ENCODE results near the gene OR5K1. TPM values are rescaled to one million over a fixed set of nuclear protein-coding genes. Genes with fewer than 3 reads are reported as not detected.

Gene OR5K1
- total and polyA plus RNA-seq, 2 of the 4 experiments (the other 2 are of a cell fraction) = not detected

DNA sequence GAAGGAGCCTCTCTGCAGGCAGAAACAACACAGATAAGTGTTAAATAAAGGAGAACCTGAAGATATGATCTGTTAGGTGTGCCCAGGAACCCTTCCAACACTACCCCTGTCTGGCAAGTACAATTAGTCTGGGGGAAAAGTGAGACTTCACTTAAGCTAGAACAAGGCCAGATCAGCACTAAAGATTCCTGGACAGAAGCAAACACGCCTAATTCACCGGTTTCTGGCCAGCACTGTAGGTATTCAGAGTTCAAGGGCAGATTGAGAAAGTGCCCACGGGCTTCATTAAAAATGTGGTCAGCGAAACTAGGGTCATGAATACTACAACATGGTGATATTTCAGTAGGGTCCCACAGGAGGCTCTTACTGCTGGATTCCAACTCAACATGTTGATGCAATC is 28.6 kb upstream of the OR5K1 start:
- H2AK5ac ChIP-seq (ENCODE audit: low read depth, low read length) = no peak overlapping the region
- dilution Hi-C loops (cut with HindIII; ENCODE audit: low sequenced_read_pairs, unreplicated experiment) = no loop called here

More for the DNA sequence above, 28.6 kb upstream of the OR5K1 start:
- Histone ChIP-seq H3K27me3 (ENCODE audit: control insufficient read depth, insufficient read depth, low read length) (no peaks in the 10 kb centered on the region), H3K4ac (ENCODE audit: low read depth, low read length) (no peak overlapping the region), H2AFZ (replicated peaks; ENCODE audit: low read length, poor library complexity) (no peak overlapping the region), H4K91ac (ENCODE audit: insufficient read depth, low read depth, low read length) (no peak overlapping the region), H3K14ac (replicated peaks; ENCODE audit: low read depth, low read length) (no peak overlapping the region), H3K9me1 (ENCODE audit: insufficient read depth, low read length) (no peaks in the 10 kb centered on the region), H4K20me1 (ENCODE audit: insufficient read depth, low read length) (no peaks in the 10 kb centered on the region), H3K79me1 (ENCODE audit: low read depth in 1 of 2, low read length in 2 of 2) (no peaks in the 10 kb centered on the region), H2AK9ac (replicated peaks; ENCODE audit: low read depth, low read length, poor library complexity) (no peak overlapping the region), H4K5ac (ENCODE audit: low read depth, low read length) (no peak overlapping the region), H2BK5ac (ENCODE audit: low read depth, low read length, poor library complexity, severe bottlenecking) (no peak overlapping the region), H2BK15ac (ENCODE audit: low read depth, low read length) (no peak overlapping the region), H3K23ac (ENCODE audit: low read depth, low read length) (no peak overlapping the region), H2BK120ac (ENCODE audit: low read depth, low read length) (no peak overlapping the region), H2BK20ac (ENCODE audit: low read depth, low read length) (no peak overlapping the region), H3K4me2 (ENCODE audit: low read depth, low read length) (no peak overlapping the region), H3K9ac (ENCODE audit: low read depth, low read length) (no peak overlapping the region), H3K18ac (ENCODE audit: low read depth, low read length) (no peak overlapping the region), H3K9me3 (ENCODE audit: control insufficient read depth, insufficient read depth, low read length) (no peaks in the 10 kb centered on the region), H4K8ac (ENCODE audit: low read depth in 2 of 2, low read length in 2 of 2) (no peak overlapping the region), H3K56ac (ENCODE audit: extremely low read depth, insufficient read depth, low read length) (no peak overlapping the region), H3K4me1 (ENCODE audit: control insufficient read depth, insufficient read depth, low read length) (no peaks in the 10 kb centered on the region), H3K4me3 (ENCODE audit: insufficient read depth, low read depth, low read length) (no peak overlapping the region), H3K27ac (ENCODE audit: insufficient read depth, low read length) (no peak overlapping the region), H3K36me3 (ENCODE audit: control insufficient read depth, insufficient read depth, low read length) (no peaks in the 10 kb centered on the region)
- no peak for DNase-seq
- 37% methylated on average over 4 of the region's 4 CpGs; no CpG with 5 or more reads in 1 of the 2 experiments for WGBS, 2 experiments (ENCODE audit: extremely low coverage in 2 of 2, insufficient read length in 1 of 2)
- intact Hi-C loops (cut with micrococcal nuclease) = no loop called here
- POLR2A ChIA-PET (ENCODE audit: unreplicated experiment) = no interaction called here
- TF ChIP-seq CHD1 (IDR thresholded peaks at IDR 0.05; ENCODE audit: low read depth, low read length) = no peak
- no peak for TF ChIP-seq SMC3 (IDR thresholded peaks at IDR 0.05; ENCODE audit: low read depth, low read length)
- TF ChIP-seq NFE2L2 (IDR thresholded peaks at IDR 0.05; ENCODE audit: low read depth, low read length) = no peak
- TF ChIP-seq, protein P1, sequence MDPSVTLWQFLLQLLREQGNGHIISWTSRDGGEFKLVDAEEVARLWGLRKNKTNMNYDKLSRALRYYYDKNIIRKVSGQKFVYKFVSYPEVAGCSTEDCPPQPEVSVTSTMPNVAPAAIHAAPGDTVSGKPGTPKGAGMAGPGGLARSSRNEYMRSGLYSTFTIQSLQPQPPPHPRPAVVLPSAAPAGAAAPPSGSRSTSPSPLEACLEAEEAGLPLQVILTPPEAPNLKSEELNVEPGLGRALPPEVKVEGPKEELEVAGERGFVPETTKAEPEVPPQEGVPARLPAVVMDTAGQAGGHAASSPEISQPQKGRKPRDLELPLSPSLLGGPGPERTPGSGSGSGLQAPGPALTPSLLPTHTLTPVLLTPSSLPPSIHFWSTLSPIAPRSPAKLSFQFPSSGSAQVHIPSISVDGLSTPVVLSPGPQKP (IDR thresholded peaks at IDR 0.05; ENCODE audit: borderline replicate concordance, low read depth, low read length) = no peak
- TF ChIP-seq, protein P2, sequence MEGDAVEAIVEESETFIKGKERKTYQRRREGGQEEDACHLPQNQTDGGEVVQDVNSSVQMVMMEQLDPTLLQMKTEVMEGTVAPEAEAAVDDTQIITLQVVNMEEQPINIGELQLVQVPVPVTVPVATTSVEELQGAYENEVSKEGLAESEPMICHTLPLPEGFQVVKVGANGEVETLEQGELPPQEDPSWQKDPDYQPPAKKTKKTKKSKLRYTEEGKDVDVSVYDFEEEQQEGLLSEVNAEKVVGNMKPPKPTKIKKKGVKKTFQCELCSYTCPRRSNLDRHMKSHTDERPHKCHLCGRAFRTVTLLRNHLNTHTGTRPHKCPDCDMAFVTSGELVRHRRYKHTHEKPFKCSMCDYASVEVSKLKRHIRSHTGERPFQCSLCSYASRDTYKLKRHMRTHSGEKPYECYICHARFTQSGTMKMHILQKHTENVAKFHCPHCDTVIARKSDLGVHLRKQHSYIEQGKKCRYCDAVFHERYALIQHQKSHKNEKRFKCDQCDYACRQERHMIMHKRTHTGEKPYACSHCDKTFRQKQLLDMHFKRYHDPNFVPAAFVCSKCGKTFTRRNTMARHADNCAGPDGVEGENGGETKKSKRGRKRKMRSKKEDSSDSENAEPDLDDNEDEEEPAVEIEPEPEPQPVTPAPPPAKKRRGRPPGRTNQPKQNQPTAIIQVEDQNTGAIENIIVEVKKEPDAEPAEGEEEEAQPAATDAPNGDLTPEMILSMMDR (conservative IDR thresholded peaks at IDR 0.05; ENCODE audit: low read depth, low read length) = no peak
- TF ChIP-seq MAZ (IDR thresholded peaks at IDR 0.05; ENCODE audit: borderline replicate concordance, low read depth, low read length) = no peak
- TF ChIP-seq MAFK (IDR thresholded peaks at IDR 0.05; ENCODE audit: low read depth, low read length) = no peak
- TF ChIP-seq, protein P3, sequence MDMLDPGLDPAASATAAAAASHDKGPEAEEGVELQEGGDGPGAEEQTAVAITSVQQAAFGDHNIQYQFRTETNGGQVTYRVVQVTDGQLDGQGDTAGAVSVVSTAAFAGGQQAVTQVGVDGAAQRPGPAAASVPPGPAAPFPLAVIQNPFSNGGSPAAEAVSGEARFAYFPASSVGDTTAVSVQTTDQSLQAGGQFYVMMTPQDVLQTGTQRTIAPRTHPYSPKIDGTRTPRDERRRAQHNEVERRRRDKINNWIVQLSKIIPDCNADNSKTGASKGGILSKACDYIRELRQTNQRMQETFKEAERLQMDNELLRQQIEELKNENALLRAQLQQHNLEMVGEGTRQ (IDR thresholded peaks at IDR 0.05; ENCODE audit: low read depth, low read length) = no peak
- no peak for TF ChIP-seq MXI1 (IDR thresholded peaks at IDR 0.05; ENCODE audit: borderline replicate concordance, low read depth, low read length)
- TF ChIP-seq POLR2A (IDR thresholded peaks at IDR 0.05; ENCODE audit: low read depth, low read length) = no peak
- no peak for TF ChIP-seq BHLHE40 (IDR thresholded peaks at IDR 0.05; ENCODE audit: low read depth, low read length)
- TF ChIP-seq FOS (IDR thresholded peaks at IDR 0.05; ENCODE audit: low read depth, low read length) = no peak
- TF ChIP-seq CEBPB (IDR thresholded peaks at IDR 0.05; ENCODE audit: low read depth, low read length) = no peak
- BruUV-seq (replicated peaks) = no TSS peak
- in situ Hi-C loops (cut with MboI; ENCODE audit: low sequenced_read_pairs) = no loop called here
- CTCF ChIA-PET = interaction anchor here (1.0 kb wide), 1 partner anchor 9 kb away, joined by 3 read pairs; no protein-coding TSS in a partner anchor
- ATAC-seq (ENCODE audit: low read depth) = no peak
